GM12891 (cell line): ENCODE results near the gene ARHGAP8.

Experiments
- DNase-seq: peaks from one replicate; pipeline ENCODE4 v3.0.0; 2011; ENCODE audit warnings: low spot score; ENCODE audit not compliant: insufficient read length
- FAIRE-seq: peaks from 2 replicates; lab custom pipeline; 2011; peaks lifted over from hg19 to GRCh38; lab: Jason Lieb, UNC
- PAX5 ChIP-seq: IDR thresholded peaks from 2 replicates; pipeline ENCODE4 v1.6.1; 2011; ENCODE audit warnings: low read length, moderate library complexity, mild to moderate bottlenecking; ENCODE audit not compliant: insufficient read depth, severe bottlenecking
- POLR2A ChIP-seq: IDR thresholded peaks from 2 replicates; pipeline ENCODE4 v1.6.1; 2011; ENCODE audit warnings: low read depth, low read length, control low read depth
- POLR2AphosphoS5 ChIP-seq: IDR thresholded peaks from 2 replicates; pipeline ENCODE4 v1.6.1; 2011; ENCODE audit warnings: low read depth, low read length, control low read depth
- POU2F2 ChIP-seq: IDR thresholded peaks from 2 replicates; pipeline ENCODE4 v1.6.1; 2011; ENCODE audit warnings: low read depth, mild to moderate bottlenecking, control low read depth, low read length, moderate library complexity
- SPI1 ChIP-seq: IDR thresholded peaks from 2 replicates; pipeline ENCODE4 v1.6.1; 2011; ENCODE audit warnings: low read depth, low read length, control low read depth
- TAF1 ChIP-seq: IDR thresholded peaks from 2 replicates; pipeline ENCODE4 v1.6.1; 2011; ENCODE audit warnings: low read depth, low read length, control low read depth

The ARHGAP8 gene

GRCh38 chr22:44724416-44724815 lies 28.0 kb upstream of the ARHGAP8 start:
- no peak for DNase-seq
- FAIRE-seq: no peak
- TF ChIP-seq TAF1 (no peak), POU2F2 (no peak), PAX5 (no peak), POLR2AphosphoS5 (no peak), POLR2A (no peak), SPI1 (no peak)

DNA sequence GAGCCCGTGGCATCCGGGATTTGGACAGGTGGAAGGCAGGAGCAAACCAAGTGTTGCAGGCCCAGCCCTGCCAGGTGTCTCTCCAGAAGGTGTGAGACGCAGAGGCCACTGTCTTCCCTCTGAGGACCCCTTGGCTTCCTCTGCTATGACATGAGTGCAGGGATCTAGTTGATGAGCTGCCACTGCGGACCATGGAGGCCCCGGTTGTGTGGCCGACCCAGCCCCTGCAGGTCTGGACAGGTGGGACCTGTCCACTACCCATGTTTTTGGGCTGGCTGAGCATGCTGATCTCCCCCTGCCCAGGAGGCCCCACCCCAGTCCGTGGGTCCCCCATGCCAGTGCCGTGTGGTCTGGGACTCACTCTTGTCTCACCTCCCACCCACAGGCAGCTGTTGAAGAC lies 27.5 kb upstream of the ARHGAP8 start:
- TF ChIP-seq POLR2AphosphoS5 (no peak), POU2F2 (no peak), POLR2A (no peak), PAX5 (no peak), SPI1 (no peak), TAF1 (no peak)
- DNase-seq: no peak
- no peak for FAIRE-seq

DNA sequence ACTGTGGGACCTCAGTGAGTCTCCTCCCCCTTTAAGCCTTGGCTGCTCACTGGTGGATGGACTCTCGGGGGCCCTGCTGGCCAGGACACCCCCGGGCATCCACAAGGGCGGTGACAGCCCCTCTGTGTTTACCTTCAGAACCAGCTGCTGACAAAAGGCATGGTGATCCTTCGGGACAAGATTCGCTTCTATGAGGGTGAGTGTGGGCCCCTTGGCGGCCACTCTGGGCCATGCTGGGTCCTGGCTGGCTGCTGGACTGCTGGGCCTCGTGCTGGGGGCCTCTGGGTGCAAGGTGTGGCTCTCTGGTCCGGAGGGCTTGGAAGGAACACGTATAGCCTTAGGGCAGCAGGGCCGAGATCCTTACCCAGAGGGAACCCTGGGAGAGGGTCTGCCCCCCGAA lies 25.9 kb upstream of the ARHGAP8 start:
- TF ChIP-seq SPI1 (no peak), PAX5 (no peak), POLR2AphosphoS5 (no peak), TAF1 (no peak), POLR2A (no peak), POU2F2 (no peak)
- DNase-seq (no peak), FAIRE-seq (no peak)

GRCh38 chr22:44727148-44727547 lies 25.2 kb upstream of the ARHGAP8 start:
- FAIRE-seq: no peak
- no peak for DNase-seq
- TF ChIP-seq POU2F2: no peak
- TF ChIP-seq POLR2A: no peak
- TF ChIP-seq TAF1: no peak
- no peak for TF ChIP-seq SPI1
- TF ChIP-seq PAX5: no peak
- TF ChIP-seq POLR2AphosphoS5: no peak

DNA sequence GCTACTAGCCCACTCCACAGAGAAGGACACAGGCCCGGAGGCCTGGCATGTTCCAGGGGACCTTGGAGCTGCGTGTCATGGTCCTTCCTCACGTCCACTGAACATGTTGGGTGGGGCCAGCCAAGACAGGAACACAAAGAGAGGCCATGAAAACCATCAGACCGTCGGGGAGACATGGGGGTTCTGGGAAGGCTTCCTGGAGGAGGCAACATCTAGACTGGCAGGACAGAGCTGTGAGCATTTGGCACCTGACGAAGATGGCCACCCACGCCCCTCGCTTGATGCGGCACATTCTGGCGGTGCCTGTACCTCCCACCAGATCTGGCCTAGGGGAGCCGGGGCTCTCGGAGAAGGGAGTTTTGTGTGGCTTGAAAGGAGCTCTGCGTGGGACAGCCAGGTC lies 24.7 kb upstream of the ARHGAP8 start:
- DNase-seq (no peak), FAIRE-seq (no peak)
- TF ChIP-seq POU2F2 (no peak), TAF1 (no peak), PAX5 (no peak), POLR2AphosphoS5 (no peak), SPI1 (no peak), POLR2A (no peak)

- FAIRE-seq: no peak
Observed at GRCh38 chr22:44728761-44729324, 23.5 kb upstream of the ARHGAP8 start.

GRCh38 chr22:44729391-44730021 lies 22.9 kb upstream of the ARHGAP8 start:
- DNase-seq (no peak), FAIRE-seq (no peak)
- no peak for TF ChIP-seq POU2F2
- TF ChIP-seq POLR2AphosphoS5: no peak
- no peak for TF ChIP-seq POLR2A
- TF ChIP-seq TAF1: no peak
- no peak for TF ChIP-seq SPI1
- no peak for TF ChIP-seq PAX5

More at GRCh38 chr22:44728761-44729324, 23.5 kb upstream of the ARHGAP8 start:
- no peak for DNase-seq
- TF ChIP-seq PAX5 (no peak), TAF1 (no peak), POU2F2 (no peak), POLR2A (no peak), POLR2AphosphoS5 (no peak), SPI1 (no peak)

- no peak for TF ChIP-seq TAF1
- no peak for TF ChIP-seq PAX5
- TF ChIP-seq POLR2AphosphoS5: no peak
- no peak for TF ChIP-seq SPI1
- TF ChIP-seq POLR2A: no peak
- no peak for TF ChIP-seq POU2F2
- FAIRE-seq (no peak), DNase-seq (no peak)
Observed at GRCh38 chr22:44730022-44730393, 22.4 kb upstream of the ARHGAP8 start.

DNA sequence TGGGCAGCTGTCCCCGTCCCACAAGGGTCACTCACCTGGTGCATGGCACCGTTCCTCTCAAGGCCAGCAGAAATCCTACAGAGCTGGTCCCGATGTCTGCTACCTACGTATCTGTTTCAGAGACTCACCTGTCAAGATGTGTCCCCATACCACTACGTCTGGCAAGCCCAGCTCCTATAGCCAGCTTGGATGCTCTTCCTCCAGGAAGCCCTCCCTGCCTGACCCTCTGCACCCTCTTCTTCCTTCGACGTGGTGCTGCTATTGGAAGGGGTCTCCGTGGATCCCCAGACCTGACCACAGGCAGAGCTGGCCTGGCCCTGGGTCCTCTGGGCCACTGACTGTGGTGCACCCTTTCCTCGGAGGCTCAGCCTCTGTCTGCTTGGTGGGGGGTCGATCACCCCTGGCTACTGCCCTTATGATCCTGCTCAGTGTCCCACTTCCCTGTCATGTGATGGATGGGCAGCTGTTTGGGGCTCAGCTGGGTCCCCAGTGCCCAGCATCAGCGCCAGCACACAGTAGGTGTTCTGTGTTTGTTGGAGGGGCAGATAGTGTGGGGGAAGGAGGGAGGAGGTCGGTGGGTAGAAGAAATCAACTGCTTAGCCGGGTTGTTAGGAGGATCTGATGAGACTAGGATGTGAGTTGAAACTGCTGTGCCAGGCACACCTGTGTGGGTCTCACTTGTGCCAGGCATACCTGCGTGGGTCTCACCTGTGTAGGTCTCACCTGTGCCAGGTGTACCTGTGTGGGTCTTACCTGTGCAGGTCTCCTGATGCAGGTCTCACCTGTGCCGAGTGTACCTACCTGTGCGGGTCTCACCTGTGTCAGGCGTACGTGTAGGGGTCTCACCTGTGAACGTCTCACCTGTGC lies 21.7 kb upstream of the ARHGAP8 start:
- TF ChIP-seq PAX5 (no peak), TAF1 (no peak), POLR2A (no peak), SPI1 (no peak), POLR2AphosphoS5 (no peak), POU2F2 (no peak)
- FAIRE-seq (no peak), DNase-seq (no peak)
